Fibroblast of skin of abdomen (primary cell): ENCODE measurements around the gene COPZ2.
"Not testable (repeated sequence)": the region's sequence is repeated elsewhere in the genome, so short reads cannot be mapped to it uniquely, and the experiment has no call there.

Source experiments
- DNase-seq: peaks from one replicate; pipeline ENCODE4 v3.0.0-alpha.2; 2013

COPZ2 gene

DNA sequence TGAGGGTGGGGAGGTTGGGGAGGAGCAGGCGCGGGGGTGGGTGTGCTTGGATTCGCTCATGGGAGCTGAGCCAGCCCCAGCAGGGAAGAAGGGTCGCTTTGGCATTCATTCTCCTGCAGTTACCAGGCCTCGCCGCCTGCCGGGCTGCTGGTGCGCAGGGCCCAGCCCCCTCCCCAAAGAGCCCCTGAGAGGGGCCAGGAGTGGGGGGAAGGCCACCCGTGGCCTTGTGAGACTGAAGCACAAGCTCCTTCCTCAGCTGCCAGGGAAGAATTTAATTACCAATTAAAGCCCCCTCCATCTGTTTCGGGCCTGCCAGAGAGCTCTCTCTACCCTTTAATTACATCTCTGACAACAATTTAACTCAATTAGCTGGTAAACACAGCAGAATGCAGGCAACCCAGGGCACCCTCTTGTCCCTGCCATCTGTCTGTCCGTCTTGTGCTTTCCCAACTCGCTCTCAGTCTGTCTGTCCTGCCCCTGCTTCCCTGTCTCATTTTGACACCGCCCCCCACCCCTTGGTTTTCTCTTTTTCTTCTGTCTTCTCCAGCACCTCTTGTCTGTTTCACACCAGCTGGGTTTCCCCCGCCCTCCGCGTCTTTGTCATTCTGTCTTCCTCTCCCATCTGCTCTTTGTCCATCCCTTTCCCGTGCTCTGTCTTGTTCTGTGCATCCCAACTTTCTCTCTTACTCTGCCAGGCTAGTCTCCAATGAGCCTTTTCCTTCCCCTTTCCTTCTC is 34.0 kb downstream of the COPZ2 start:
- DNase-seq: peak; percentile 41

DNA sequence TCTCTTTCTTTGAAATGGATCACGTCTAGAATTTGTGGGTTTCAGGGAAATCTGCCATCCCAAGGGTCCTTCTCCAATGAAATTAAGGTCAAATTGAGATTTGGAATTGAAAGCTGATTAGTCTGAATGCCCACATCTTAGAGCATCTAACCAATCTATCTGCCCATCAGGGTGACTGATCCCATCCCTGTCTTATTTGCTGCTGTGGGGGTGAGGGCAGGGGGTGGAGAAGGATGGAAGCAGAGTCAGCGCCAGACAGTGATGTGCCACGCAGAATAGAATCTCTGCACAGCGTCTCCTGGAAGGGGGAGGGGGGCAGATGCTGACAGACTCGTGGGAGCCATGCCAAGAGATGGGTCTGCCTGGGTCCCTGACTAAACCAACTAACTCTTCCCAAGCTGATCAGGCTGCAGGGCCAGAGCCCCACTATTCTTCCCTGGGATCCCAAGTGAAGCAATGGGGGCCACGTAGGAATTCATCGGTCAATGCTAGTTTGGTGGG is 34.6 kb downstream of the COPZ2 start:
- peak; percentile 68 for DNase-seq

DNA sequence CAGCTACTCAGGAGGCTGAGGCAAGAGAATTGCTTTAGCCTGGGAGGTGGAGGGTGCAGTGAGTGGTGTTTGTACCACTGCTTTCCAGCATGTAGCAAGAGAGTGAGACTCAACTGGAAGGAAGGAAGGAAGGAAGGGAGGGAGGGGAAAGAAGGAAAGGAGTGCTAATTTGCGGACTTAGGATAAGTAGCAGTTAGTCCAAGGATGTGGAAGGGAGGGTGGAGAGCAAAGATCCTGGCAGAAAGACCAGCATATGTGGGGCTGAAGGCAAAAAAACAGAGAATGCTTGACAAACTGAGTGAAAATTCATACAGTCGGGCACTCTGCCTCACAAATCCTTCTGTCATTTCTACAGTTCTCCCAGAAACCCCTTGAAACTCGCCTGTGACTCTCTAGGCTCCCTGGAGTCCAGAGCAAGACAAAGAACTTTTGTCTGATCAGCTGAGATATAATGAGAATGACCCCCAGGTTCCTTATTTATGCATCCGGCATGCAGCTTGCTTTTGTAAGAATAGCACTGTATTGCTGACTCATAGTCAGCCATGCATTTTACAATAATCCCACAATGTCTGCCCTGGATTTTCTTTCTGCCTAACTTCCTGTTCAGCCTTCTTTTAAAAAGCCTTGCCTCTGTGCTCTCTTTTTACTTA is 35.2 kb downstream of the COPZ2 start:
- peak; percentile 86 for DNase-seq

DNA sequence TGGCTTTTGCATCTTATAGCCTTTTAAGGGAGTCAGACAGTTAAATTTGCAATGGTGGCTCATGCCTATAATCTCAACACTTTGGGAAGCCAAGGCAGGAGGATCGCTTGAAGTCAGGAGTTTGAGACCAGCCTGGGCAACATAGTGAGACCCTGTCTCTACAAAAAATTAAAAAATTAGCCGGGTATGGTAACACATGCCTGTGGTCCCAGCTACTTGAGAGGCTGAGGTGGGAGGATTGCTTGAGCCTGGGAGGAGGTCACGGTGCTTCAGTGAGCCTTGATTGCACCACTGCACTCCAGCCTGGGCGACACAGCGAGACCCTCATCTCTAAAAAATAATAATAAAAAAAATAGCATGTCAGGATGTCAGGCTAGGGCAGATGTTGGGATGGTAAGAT is 35.9 kb downstream of the COPZ2 start:
- not testable (repeated sequence) for DNase-seq

DNA sequence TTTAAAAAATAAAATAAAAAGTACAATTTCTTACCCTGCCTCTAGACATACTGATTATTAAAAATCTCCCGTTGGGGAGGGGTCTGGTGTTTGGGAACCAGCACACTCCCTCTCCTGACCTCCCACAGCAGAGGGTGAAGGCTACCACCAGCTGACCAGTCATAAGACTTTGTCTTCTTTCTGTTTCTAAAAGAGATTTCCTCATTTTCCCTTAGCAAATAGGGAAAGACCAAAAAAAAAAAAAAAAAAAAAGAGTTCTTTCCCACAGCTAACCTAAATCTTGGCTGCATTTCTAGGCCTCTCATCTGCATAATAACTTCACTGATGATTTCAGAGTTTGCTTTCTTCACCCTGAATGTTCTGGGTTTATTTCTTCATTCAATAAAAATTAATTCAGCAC is 36.4 kb downstream of the COPZ2 start:
- DNase-seq: no peak

DNA sequence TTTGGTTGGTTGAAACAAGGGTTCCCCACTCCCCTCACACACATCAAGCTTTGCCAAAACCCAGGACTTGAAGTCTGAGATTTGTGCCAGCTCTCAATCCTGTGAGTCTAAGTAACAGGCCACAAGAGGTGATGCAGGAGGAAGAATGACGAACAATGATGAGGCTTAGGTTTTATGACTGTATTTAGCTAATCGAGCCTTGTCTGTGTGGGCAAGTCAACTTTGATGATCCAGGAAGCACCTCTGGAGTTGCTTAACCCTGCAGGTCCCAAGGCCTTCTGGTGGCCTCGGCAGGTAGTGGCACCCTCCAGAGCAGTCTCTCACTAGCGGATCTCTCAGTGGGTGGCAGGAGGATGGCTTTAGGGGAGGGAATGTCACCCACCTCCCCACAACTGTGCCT is 38.0 kb downstream of the COPZ2 start:
- DNase-seq: peak; percentile 40

DNA sequence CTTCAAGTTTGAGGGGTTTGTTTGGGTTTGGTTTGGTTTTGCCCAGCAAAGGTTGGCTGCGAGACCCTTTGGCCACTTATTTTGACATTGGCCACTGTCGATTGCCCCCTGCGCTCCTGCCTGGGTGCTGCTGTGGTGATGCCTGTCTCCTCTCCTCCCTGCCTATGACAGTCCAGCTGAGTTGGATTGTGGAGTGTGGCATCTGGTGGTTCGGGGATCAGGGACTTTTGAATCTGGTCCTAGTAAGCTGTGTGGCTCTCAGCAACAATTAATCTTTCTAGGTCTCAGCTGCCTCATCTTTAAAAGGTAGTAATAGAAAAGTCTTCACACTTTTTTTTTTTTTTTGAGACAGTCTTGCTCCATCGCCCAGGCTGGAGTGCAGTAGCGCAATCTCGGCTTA is 39.6 kb downstream of the COPZ2 start:
- DNase-seq: no peak

DNA sequence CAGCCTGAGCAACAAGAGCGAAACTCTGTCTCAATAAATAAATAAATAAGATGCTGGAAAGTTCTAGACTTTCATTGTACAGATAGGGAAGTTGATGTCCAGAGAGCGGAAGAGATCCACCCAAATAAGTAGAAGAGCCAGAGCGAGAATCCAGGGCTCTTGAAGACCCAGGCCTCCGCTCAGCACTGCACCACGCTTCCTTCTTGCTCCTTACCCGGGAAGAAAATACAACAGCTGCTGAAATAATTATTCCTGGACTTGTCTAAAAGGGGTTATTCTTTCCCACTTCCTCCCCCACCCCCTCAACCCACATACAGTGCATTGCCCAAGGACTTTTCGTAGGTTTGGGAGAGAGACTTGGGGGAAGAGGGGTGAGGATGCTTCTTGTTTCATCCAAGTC is 40.0 kb downstream of the COPZ2 start:
- no peak for DNase-seq

DNA sequence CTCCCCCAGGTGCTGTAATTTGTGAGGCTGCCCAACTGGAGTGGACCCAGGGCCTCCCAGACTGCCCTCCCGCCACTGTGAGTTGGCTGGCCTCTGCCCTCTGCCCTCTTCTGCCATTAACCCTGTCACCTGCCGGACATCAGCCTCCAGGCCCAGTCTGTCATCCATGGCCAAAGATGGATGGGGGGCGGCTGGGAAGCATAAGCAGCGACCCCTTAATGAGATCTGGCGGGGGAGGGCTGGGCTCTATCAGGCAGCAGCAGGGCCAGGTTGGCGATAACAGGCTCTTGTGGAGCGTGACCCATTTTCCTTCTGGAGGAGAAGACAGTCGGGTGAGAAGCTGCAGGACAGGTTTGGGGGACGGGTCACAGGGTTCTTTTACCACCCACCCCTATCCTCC is 41.4 kb downstream of the COPZ2 start:
- DNase-seq: no peak

DNA sequence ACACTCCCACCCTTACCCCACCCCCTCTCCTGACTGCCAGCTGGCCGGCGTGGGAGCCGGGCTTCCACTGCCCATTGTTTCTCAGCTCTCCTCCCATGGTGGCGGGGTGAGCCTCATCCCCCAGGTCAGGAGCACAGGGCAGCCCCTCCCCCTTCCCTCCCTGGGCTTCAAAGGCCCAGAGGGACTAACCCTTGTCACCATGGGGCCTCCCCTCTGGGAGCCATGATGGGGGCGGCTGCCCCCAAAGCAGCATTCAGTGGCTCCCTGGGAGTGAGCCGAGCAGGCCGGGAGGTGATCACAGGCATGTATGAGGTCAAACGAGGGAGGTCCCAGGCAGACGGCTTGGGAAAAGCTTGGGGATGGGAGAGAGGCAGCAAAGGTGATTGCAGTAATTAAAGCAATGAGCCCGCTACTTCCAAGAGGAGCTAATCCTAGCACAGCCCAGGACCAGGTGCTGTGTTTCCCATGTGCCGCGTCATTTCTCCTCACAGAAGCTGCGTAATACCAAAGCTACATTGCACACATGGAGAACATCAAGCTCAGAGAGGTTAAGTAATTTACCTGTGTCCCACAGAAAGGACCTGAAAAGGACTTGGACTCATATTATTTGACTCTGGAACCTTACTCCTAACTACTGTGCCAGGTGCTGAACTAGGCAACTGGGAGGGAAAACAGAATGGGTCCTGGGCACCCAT is 42.2 kb downstream of the COPZ2 start:
- DNase-seq: no peak

DNA sequence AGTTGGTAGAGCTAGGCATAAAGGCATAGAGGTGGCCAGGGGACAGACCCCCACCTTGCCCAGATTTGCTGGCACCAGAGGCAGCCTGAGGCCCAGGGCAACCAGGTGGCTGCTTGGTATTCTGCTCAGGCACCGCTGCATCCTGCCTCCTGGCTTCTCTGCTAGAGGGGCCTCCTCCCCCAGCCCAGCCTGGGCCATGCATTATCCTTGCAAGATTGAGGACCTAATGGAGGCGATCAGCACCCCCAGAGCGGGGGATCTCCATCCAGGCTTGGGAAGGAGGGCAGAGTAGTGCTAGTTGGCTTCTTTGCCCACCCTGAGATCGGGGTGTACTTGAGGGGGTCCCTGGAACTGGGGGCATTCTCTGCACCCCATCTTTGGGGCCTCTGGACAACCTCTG is 42.9 kb downstream of the COPZ2 start:
- DNase-seq: no peak

DNA sequence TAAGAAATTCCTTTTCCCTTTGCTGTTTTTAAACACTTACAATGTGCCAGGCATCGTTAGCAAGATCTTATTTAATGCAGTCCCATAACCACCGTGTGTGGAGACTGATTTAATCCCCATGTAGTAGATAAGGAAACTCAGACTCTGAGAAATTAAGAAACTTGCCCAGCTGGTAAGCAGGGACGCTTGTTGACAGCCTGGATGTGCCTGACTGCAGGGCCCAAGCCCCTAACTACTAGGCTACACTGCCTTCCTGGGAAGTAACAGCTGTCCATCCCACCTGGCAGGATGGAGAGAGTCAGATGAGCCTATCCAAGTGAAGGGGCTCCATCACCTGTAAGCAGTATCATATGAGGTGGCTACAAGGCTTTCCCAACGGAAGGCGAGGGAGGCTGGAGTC is 43.6 kb downstream of the COPZ2 start:
- no peak for DNase-seq

DNA sequence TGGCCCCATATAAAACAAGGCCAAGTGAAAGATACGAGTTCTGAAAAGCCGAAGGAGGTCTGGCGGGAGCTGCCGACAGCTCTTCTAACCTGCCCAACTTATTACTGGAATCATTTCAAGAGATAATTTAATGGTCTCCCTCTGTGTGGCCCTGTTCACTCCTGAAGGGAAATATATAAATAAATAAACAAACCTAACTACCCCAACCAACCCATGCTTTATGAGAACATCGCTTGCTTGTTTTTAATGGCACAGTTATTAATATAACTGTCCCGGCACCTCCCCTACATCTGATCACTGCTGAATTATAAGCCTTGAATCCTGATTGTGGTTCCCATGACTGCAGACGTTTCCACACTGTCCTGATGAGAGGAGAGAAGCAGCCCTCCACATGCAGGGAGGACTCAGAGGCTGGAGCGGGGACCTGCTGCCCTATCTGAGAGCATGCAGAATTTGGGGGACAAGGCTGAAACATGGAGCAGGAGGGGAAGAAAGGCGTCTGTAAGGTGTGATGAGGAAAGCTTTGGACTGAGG is 44.5 kb downstream of the COPZ2 start:
- no peak for DNase-seq

DNA sequence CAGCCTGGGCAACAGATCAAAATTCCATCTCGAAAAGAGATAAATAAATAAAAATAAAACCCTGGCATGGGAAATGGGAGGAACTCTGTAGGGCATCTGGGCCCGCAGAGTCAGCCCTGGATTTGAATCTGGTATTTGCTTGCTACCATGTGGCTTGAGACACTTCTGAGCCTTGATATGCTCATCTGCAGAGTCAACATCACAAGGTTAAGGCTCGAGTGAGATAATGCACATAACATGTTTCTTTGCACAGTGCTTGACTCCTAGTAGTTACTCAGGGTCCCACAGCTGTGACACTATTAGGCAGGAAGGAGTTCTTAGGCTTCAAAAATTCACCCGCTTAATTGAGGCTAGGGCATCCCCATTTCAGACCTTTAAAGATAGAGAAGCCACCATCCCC is 45.4 kb downstream of the COPZ2 start:
- no peak for DNase-seq

DNA sequence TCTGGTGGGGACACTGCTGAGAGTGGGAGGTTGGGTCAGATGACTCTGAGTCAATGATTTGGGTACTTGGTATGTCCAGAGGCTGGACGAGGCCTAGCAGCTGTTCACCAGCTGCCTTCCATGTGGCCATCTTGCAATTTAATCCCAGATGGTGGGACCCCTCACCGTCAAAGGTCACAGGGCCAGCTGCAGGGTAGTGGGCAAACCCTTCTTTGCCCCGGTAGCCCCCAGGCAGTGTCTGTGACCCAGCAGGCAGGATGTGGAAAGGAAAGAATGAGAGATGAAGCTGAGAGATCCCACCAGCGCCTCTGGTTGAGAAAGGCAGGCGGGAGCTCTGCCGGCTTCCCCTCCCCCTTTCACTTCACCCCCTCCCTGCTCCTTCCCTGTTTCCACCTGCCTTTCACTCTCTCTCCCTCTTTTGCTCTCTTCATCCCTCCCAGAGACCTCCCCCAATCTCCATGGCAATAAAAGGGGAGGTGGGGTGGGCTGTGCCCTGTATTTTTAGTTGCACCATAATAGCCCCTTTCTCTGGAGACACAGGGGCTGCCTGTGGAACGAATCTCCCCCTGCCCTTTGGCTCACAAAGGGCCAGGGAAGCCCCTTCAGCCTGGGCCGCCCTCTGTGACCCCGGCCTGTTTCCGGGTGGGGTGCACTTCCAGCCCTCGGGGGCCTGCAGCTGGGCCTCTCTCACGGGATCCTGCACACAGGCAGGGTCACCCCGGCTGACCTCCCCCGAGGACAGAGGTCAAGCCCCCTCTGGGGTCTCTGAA is 46.5 kb downstream of the COPZ2 start:
- DNase-seq: no peak

DNA sequence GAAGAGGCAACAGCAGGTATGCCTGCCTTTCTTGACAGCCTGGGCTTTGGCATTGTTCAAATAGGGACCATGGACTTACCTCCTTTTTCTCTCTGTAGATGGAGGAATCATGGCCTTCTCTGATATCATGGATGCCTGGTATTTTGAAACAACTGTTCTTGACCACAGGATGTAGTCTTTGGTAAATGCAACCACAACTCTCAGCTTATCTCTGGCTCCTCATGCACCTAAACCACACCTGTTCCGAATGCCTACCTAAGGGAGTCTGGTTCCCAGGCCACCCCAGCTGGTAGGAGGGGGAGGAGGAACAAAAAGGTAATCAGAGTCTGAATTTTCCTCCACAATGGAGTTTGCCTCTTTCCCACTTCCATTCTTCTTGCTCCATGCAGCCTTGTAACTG is 47.9 kb downstream of the COPZ2 start:
- no peak for DNase-seq

DNA sequence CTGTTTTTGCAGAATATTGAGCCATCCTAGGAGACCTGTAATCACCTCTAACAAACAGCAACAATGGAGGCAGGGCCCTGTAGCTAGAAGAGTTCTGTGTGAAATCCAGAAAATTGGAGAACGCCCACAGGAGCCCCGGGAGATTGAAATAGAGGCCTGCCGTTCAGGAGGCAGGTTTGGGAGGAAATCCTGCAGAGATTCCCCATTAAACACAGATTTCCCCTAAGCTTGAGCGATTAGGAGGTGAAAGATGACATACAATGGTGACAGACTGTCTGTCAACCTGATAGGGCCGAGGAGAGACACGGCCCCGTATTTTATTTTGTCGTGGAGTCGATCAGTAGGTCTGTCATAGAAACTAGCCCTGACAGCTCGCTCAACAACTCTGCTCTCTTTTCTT is 48.4 kb downstream of the COPZ2 start:
- no peak for DNase-seq

DNA sequence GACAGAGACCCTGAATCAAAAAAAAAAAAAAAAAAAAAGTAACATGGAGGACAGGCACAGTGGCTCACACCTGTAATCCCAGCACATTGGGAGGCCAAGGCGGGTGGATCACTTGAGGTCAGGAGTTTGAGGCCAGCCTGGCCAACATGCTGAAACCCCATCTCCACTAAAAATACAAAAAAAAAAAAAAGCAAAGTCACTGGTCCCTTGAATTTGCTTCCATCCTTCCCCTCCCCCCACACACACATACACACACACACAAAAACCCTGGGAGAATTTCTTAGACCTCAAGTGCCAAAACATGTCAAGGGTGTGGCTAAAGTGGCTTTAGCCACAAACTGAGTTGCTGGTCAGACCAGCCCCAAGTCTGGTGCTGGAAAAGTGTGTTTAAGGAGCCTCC is 49.2 kb downstream of the COPZ2 start:
- DNase-seq: not testable (repeated sequence)

DNA sequence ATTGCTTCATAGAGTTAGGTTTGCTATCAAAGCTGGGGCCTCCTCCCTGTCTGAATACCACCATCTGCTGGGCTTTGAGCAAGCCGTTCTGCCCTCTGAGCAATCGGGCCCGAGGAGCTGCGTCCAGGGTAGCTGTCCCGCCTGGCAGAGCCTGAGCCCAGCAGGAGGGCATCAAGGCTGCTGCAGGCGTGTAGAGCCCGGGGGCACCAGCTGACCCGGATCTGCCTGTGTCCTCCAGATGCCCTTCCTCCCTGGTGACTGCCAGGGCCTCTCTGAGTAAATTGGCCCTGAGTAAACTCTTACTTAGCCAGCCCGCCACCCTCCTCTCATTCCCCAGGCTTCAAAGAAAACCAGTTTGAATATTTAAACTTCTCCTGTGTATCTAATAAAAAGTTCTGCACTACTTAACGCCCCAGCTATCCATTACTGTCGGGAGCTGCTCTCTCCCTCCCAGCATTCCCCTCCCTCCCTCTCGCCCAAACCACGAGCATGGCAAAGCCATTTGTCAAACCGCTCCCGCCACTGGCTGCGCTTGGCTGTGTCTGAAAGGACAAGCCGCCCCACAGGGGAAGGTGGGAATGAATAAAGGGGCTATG is 50.3 kb downstream of the COPZ2 start:
- DNase-seq: peak; percentile 27

DNA sequence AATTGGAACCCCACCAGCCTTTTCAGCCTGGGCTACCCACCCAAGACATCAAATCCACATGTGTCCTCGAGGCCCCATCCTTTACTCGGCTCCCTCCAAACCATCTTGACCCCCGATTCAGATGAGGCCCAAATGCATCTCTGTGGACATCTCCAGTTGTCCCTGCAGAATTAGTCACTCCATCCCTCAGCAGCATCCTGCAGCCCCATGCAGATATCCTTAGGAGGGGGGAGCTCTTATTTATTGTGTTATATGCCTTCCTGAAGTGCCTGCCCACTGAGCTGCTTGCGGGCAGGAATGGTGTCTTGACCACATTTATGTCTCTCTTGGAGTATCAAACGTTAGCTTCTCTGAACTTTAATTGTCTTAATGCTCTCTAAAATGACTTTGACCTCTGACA is 51.1 kb downstream of the COPZ2 start:
- no peak for DNase-seq

DNA sequence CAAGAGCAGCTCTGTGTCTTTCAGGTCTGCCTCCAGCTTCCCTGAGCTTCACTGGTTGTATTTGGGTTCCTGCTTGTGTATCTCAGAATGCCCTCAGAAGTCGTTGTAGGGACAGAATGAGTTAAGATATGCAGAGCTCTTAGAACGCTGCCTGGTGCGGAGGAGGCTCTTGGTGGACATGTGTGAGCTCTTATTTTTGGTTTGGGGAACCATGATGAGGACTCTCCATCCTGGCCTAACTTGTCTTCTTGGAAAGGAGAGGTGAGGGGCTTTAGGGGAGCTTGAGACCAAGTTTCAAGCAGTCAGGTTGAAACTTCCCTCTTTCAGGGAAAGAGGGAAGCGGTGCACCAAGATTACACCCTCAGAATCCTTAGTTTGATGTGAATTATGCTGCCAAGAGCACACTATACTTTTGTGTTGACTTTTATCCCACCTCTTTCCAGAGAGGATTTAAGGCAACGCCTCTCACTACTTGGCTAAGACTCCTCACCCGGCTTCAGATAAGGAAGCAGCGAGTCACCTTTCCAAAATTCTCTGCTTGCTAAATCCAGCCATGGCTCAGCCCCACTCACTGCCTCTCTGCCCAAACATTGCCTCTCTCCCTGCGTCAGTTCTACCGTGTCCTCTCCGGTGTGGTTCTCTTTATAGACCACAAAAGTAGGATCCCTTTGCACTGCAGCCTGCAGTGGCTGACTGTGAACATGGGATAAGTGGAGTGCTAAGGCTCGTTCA is 53.9 kb downstream of the COPZ2 start:
- no peak for DNase-seq
